GM12874 (cell line): ENCODE measurements around the gene GFY.

Experiments used
- TF ChIP-seq, protein P1 (sequence below): IDR thresholded peaks from 2 replicates; pipeline ENCODE4 v1.5.1; 2011; ENCODE audit warnings: low read depth, mild to moderate bottlenecking, control low read depth, low read length, moderate library complexity; ENCODE audit not compliant: insufficient read depth

The GFY gene

DNA sequence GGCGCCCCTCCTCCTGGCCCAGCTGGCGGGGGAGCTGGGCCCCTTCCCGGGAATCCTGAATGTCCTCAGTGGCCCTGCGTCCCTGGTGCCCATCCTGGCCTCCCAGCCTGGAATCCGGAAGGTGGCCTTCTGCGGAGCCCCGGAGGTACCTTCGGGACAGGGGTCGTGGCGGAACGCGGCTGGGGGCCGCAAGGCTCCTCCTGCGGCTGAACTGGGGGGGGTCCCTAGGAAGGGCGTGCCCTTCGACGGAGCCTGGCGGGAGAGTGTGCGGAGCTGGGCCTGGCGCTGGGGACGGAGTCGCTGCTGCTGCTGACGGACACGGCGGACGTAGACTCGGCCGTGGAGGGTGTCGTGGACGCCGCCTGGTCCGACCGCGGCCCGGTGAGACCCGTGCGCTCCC lies 36.5 kb downstream of the GFY start:
- TF ChIP-seq, protein P1, sequence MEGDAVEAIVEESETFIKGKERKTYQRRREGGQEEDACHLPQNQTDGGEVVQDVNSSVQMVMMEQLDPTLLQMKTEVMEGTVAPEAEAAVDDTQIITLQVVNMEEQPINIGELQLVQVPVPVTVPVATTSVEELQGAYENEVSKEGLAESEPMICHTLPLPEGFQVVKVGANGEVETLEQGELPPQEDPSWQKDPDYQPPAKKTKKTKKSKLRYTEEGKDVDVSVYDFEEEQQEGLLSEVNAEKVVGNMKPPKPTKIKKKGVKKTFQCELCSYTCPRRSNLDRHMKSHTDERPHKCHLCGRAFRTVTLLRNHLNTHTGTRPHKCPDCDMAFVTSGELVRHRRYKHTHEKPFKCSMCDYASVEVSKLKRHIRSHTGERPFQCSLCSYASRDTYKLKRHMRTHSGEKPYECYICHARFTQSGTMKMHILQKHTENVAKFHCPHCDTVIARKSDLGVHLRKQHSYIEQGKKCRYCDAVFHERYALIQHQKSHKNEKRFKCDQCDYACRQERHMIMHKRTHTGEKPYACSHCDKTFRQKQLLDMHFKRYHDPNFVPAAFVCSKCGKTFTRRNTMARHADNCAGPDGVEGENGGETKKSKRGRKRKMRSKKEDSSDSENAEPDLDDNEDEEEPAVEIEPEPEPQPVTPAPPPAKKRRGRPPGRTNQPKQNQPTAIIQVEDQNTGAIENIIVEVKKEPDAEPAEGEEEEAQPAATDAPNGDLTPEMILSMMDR: no peak

- TF ChIP-seq, protein P1: no peak
Observed at GRCh38 chr19:49462492-49462891, 37.3 kb downstream of the GFY start.

GRCh38 chr19:49463960-49464740 lies 39.0 kb downstream of the GFY start:
- TF ChIP-seq, protein P1: no peak

DNA sequence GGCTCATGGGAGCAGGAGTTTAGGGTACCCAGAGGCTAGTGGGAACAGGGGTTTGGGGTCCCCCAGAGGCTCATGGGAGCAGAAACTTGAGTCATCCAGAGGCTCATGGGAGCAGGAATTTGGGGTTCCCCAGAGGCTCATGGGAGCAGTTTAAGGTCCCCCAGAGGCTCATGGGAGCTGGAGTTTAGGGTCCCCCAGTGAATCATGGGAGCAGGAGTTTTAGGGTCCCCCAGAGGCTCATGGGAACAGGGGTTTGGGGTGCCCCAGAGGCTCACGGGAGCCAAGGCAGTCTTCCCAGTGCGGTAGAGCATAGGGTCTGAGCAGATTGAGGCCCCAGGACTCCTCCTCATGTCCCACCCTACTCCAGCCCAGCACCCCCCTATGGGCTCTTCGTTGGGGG lies 40.2 kb downstream of the GFY start:
- TF ChIP-seq, protein P1: no peak

GRCh38 chr19:49468199-49468598 lies 43.0 kb downstream of the GFY start:
- TF ChIP-seq, protein P1: no peak

DNA sequence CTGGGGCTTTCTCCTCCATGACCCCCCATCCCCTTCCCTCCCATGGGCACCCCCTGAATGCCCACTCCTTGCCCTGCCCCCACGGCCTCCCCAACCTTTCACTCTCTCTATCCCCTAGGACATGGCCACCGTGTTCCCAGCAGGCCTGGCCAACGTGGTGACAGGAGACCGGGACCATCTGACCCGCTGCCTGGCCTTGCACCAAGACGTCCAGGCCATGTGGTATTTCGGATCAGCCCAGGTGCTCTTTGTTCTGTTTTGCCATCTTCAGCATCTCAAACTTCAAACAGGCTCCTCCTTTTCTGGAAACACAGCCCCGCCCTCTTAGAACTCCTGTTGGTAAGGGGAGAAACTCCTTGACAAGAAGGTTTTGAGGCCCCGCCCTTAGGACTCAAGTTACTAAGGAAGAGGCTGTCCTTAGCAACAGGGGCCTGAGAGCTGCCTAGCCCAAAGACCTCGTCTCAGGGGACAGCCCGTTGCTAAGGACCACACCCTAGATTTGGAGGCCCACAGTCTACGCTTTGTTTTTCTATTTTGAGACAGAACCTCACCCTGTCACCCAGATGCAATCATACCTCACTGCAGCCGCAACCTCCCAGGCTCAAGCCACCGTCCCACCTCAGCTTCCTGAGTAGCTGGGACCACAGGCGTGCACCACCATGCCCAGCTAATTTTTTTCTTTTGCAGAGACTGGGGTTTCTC lies 43.7 kb downstream of the GFY start:
- TF ChIP-seq, protein P1: no peak

DNA sequence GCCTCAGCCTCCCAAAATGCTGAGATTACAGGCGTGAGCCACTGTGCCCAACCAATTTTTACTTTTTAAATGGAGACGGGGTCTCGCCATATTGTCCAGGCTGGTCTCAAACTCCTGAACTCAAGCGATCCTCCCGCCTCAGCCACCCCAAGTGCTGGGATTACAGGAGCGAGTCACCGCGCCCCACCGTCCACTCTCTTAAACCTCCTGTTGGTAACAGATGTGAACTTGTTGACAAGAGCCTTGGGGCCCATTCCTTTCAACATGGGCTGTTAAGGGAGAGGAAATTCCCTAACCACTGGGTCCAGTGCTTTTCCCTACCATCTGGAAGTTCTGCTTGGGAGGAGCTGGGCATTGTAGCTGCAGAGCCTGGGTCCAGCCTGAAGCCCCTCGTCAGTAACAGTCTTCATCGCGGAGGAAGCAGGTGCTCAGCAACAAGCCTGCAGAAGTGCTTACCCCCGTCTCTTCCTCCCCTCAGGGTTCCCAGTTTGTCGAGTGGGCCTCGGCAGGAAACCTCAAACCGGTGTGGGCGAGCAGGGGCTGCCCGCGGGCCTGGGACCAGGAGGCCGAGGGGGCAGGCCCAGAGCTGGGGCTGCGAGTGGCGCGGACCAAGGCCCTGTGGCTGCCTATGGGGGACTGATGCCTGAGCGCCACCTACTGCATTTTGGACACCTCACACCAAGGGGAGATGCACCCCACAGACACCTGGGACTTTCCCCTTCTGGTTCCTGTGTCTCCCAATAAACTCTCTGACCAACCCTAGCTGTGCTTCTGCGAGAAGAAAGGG lies 44.8 kb downstream of the GFY start:
- TF ChIP-seq, protein P1: peak; percentile 87
